GM12891 (cell line): ENCODE data around the gene SLC10A7.

ENCODE experiments used
- PAX5 ChIP-seq: IDR thresholded peaks from 2 replicates; pipeline ENCODE4 v1.6.1; 2011; ENCODE audit warnings: low read length, moderate library complexity, mild to moderate bottlenecking; ENCODE audit not compliant: insufficient read depth, severe bottlenecking
- POLR2A ChIP-seq: IDR thresholded peaks from 2 replicates; pipeline ENCODE4 v1.6.1; 2011; ENCODE audit warnings: low read depth, low read length, control low read depth
- POLR2AphosphoS5 ChIP-seq: IDR thresholded peaks from 2 replicates; pipeline ENCODE4 v1.6.1; 2011; ENCODE audit warnings: low read depth, low read length, control low read depth
- POU2F2 ChIP-seq: IDR thresholded peaks from 2 replicates; pipeline ENCODE4 v1.6.1; 2011; ENCODE audit warnings: low read depth, mild to moderate bottlenecking, control low read depth, low read length, moderate library complexity
- SPI1 ChIP-seq: IDR thresholded peaks from 2 replicates; pipeline ENCODE4 v1.6.1; 2011; ENCODE audit warnings: low read depth, low read length, control low read depth
- TAF1 ChIP-seq: IDR thresholded peaks from 2 replicates; pipeline ENCODE4 v1.6.1; 2011; ENCODE audit warnings: low read depth, low read length, control low read depth

DNA sequence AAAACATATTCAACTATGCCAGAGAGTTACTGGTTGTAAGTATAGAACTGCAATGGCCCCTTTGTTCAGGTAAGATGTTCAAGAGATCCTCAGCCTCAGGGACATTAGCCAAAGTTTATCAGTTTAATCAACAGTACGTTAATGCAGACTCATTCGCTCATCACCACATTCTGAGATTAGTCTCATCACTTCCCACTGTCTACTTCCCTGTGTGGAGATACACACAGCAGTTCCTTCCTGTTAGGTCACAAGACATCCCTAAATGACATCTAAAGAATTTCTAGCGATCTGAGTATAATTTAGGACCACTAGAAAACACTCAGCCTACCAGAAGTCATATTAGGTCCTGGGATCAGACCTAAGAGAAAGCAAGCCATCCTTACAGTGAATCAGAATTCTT lies 10.4 kb downstream of the SLC10A7 start:
- TF ChIP-seq POLR2AphosphoS5 (no peak), POLR2A (no peak), PAX5 (no peak), TAF1 (no peak), SPI1 (no peak), POU2F2 (no peak)
